ENCODE data around the gene WNT5A.

- TF ChIP-seq CTCF (IDR thresholded peaks at IDR 0.05): no peak
- TF ChIP-seq RCOR1 (IDR thresholded peaks at IDR 0.05; ENCODE audit: low read depth, low read length): no peak
- no peak for TF ChIP-seq POLR2AphosphoS2 (conservative IDR thresholded peaks at IDR 0.05; ENCODE audit: low read length)
Measured at GRCh38 chr3:55487381-55488241, 505 bp upstream of the WNT5A start.
